K562 (cell line): ENCODE measurements around the gene SLC32A1. TPM values are rescaled to one million over a fixed set of nuclear protein-coding genes. Genes with fewer than 3 reads are reported as not detected.

ENCODE experiments used
- ARNT ChIP-seq, 2 experiments: fragments of 450-650 bp; IDR thresholded peaks; 2 replicates each; pipeline ENCODE4 v1.6.1; 2016; ENCODE audit warnings: mild to moderate bottlenecking in 1 of 2
- ESRRA ChIP-seq: fragments of 450-650 bp; IDR thresholded peaks from 2 replicates; pipeline ENCODE4 v1.6.1; 2014; ENCODE audit warnings: low read depth, mild to moderate bottlenecking, moderate library complexity, borderline replicate concordance
- MAZ ChIP-seq, 2 experiments: fragments of 450-650 bp in 1 of 2; sonication (generic) in 1 of 2; formaldehyde crosslinking; IDR thresholded peaks in 1 of 2; conservative IDR thresholded peaks in 1 of 2; 2 replicates each; pipeline versions ENCODE4 v1.4.0 to v1.5.0; 2020; ENCODE audit warnings: mild to moderate bottlenecking in 1 of 2, missing genetic modification reagents in 1 of 2
- POLR2B ChIP-seq: fragments of 450-650 bp; IDR thresholded peaks from 2 replicates; pipeline ENCODE4 v1.6.1; 2018; ENCODE audit warnings: low read depth; ENCODE audit not compliant: partially characterized antibody
- SUPT5H ChIP-seq: fragments of 450-650 bp; IDR thresholded peaks from 2 replicates; pipeline ENCODE4 v1.6.1; 2016
- THRAP3 ChIP-seq: fragments of 450-650 bp; IDR thresholded peaks from 2 replicates; pipeline ENCODE4 v1.6.1; 2016; ENCODE audit warnings: mild to moderate bottlenecking, inconsistent platforms, borderline replicate concordance
- TSC22D4 ChIP-seq: fragments of 450-650 bp; IDR thresholded peaks from 2 replicates; pipeline ENCODE4 v1.6.1; 2016; ENCODE audit warnings: missing genetic modification characterization, missing biosample characterization, control low read depth
- XRCC3 ChIP-seq: fragments of 450-650 bp; IDR thresholded peaks from 2 replicates; pipeline ENCODE4 v1.6.1; 2017; ENCODE audit warnings: mild to moderate bottlenecking, moderate library complexity
- XRCC4 ChIP-seq: IDR thresholded peaks from one replicate; pipeline ENCODE4 v1.6.1; 2011; ENCODE audit not compliant: insufficient read depth, insufficient read length; ENCODE audit errors: extremely low read depth
- ZNF124 ChIP-seq: sonication (generic); formaldehyde crosslinking; IDR thresholded peaks from 2 replicates; pipeline ENCODE4 v1.8.1; 2022; ENCODE audit warnings: missing genetic modification reagents
- ZNF696 ChIP-seq: fragments of 250-450 bp; sonication (Bioruptor Pico); conservative IDR thresholded peaks from 2 replicates; pipeline ENCODE4 v1.4.0; 2020; ENCODE audit warnings: mild to moderate bottlenecking, moderate library complexity
- polyA plus RNA-seq, 8 experiments: library from polyadenylated mRNA; depleted of rRNA in 4 of 8; stranded (reverse) in 5 of 8; unstranded in 3 of 8; fragments of >200 nt; fragmentation: Nextera tagmentation in 2 of 8; fragmentation: Illumina TruSeq in 1 of 8; extraction: Ambion mirVana in 2 of 8; extraction: Trizol in 1 of 8; gene quantifications; 2 replicates each; pipeline versions ENCODE4 v1.2.1 to v1.2.3, GENCODE V29; 2011 to 2014; ENCODE audit warnings: inconsistent platforms in 1 of 8, missing spikeins in 1 of 8
- total RNA-seq, 7 experiments: library from RNA; depleted of rRNA in 6 of 7; stranded (reverse); fragments of >200 nt in 6 of 7; fragmentation: Illumina TruSeq in 2 of 7; extraction: Trizol in 2 of 7; gene quantifications; 2 replicates each; pipeline versions ENCODE4 v1.2.1 to v1.2.3, GENCODE V29; 2011 to 2021; ENCODE audit warnings: low replicate concordance in 1 of 7
- TF ChIP-seq, protein P1 (sequence below): fragments of 250-450 bp; sonication (Bioruptor Pico); IDR thresholded peaks from 2 replicates; pipeline ENCODE4 v1.5.0; 2022; ENCODE audit warnings: mild to moderate bottlenecking
- TF ChIP-seq, protein P2 (sequence below): fragments of 450-650 bp; IDR thresholded peaks from 2 replicates; pipeline ENCODE4 v1.6.1; 2016; ENCODE audit warnings: antibody characterized with exemption
- TF ChIP-seq, protein P3 (sequence below): sonication (generic); formaldehyde crosslinking; IDR thresholded peaks from 2 replicates; pipeline ENCODE4 v1.8.1; 2023; ENCODE audit warnings: missing genetic modification reagents, mild to moderate bottlenecking, borderline replicate concordance

SLC32A1 gene
- total and polyA plus RNA-seq, 9 of the 15 experiments (the other 6 are each of a cell fraction or from before 2014, with no cell fraction given): not detected

DNA sequence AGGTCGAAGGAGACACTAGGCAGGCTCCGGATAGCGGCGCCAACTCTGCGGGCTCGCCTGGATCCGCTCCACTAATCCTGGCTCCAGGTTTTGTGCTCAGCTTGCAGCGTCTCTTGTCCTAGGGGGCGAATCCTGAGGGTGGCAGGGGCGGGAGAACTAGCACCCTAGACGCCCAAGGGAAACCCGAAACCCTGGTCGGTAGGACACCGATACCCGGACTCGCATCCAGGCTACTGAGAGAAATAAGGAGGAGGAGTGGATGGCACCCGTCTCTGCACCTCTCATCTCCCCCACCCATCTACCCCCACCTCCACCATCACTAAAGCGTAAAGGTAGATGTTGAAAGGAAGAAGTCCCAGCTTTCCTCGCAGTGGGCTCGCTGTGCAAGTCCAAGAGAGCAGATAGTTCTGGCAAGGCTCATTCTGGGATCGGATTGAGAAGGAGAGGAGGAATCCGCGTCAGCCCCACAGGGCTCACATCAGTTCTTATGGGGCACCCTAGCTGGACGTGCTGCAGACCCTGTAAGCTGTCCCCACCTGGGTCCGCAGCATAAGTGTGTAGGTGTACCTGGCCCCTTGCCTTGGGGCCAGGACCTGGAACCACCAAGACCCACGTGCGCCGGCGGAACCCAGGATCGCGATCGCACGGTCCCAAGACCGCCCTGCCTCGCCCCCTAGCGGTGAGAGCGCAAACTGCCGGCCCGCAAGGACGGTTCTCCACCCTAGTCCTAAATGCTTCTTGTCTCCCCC is 6.9 kb downstream of the SLC32A1 start (continued):
- TF ChIP-seq XRCC4 (no peak), THRAP3 (no peak), ARNT (IDR thresholded peaks at IDR 0.05) (no peak), ZNF124 (CRISPR knock-in tag) (no peak), SUPT5H (no peak), POLR2B (no peak), TSC22D4 (tag) (no peak), XRCC3 (no peak), ZNF696 (no peak), MAZ (CRISPR knock-in tag; conservative IDR thresholded peaks at IDR 0.05 in 1 of 2, IDR thresholded peaks at IDR 0.05 in 1 of 2) (peak in 1 of 2 experiments; percentile 49; a peak in 2 of 4 replicates), ESRRA (peak; percentile 21; the same call in 1 of the 2 replicates)
- TF ChIP-seq, protein P1, sequence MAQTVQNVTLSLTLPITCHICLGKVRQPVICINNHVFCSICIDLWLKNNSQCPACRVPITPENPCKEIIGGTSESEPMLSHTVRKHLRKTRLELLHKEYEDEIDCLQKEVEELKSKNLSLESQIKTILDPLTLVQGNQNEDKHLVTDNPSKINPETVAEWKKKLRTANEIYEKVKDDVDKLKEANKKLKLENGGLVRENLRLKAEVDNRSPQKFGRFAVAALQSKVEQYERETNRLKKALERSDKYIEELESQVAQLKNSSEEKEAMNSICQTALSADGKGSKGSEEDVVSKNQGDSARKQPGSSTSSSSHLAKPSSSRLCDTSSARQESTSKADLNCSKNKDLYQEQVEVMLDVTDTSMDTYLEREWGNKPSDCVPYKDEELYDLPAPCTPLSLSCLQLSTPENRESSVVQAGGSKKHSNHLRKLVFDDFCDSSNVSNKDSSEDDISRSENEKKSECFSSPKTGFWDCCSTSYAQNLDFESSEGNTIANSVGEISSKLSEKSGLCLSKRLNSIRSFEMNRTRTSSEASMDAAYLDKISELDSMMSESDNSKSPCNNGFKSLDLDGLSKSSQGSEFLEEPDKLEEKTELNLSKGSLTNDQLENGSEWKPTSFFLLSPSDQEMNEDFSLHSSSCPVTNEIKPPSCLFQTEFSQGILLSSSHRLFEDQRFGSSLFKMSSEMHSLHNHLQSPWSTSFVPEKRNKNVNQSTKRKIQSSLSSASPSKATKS (CRISPR knock-in tag): no peak
- TF ChIP-seq, protein P2, sequence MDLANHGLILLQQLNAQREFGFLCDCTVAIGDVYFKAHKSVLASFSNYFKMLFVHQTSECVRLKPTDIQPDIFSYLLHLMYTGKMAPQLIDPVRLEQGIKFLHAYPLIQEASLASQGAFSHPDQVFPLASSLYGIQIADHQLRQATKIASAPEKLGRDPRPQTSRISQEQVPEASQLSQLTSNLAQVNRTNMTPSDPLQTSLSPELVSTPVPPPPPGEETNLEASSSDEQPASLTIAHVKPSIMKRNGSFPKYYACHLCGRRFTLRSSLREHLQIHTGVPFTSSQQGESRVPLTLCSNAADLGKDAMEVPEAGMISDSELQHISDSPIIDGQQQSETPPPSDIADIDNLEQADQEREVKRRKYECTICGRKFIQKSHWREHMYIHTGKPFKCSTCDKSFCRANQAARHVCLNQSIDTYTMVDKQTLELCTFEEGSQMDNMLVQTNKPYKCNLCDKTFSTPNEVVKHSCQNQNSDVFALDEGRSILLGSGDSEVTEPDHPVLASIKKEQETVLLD: peak; percentile 29; the same call in 1 of the 2 replicates
- TF ChIP-seq, protein P3, sequence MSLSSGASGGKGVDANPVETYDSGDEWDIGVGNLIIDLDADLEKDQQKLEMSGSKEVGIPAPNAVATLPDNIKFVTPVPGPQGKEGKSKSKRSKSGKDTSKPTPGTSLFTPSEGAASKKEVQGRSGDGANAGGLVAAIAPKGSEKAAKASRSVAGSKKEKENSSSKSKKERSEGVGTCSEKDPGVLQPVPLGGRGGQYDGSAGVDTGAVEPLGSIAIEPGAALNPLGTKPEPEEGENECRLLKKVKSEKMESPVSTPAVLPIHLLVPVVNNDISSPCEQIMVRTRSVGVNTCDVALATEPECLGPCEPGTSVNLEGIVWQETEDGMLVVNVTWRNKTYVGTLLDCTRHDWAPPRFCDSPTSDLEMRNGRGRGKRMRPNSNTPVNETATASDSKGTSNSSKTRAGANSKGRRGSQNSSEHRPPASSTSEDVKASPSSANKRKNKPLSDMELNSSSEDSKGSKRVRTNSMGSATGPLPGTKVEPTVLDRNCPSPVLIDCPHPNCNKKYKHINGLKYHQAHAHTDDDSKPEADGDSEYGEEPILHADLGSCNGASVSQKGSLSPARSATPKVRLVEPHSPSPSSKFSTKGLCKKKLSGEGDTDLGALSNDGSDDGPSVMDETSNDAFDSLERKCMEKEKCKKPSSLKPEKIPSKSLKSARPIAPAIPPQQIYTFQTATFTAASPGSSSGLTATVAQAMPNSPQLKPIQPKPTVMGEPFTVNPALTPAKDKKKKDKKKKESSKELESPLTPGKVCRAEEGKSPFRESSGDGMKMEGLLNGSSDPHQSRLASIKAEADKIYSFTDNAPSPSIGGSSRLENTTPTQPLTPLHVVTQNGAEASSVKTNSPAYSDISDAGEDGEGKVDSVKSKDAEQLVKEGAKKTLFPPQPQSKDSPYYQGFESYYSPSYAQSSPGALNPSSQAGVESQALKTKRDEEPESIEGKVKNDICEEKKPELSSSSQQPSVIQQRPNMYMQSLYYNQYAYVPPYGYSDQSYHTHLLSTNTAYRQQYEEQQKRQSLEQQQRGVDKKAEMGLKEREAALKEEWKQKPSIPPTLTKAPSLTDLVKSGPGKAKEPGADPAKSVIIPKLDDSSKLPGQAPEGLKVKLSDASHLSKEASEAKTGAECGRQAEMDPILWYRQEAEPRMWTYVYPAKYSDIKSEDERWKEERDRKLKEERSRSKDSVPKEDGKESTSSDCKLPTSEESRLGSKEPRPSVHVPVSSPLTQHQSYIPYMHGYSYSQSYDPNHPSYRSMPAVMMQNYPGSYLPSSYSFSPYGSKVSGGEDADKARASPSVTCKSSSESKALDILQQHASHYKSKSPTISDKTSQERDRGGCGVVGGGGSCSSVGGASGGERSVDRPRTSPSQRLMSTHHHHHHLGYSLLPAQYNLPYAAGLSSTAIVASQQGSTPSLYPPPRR (CRISPR knock-in tag): no peak
